HK-2 (cell line): Measurements from ENCODE around the gene DUOX2.
"Not testable (repeated sequence)": the region's sequence is repeated elsewhere in the genome, so short reads cannot be mapped to it uniquely, and the experiment has no call there.

ENCODE experiments used
- DNase-seq: peaks from one replicate; pipeline ENCODE4 v3.0.0-alpha.2; 2018; ENCODE audit not compliant: unreplicated experiment

The DUOX2 gene

GRCh38 chr15:45138814-45139765 is 25.1 kb upstream of the DUOX2 start:
- DNase-seq: no peak

- no peak for DNase-seq
Measured at GRCh38 chr15:45137703-45138102, 23.7 kb upstream of the DUOX2 start.

- no peak for DNase-seq
Measured at GRCh38 chr15:45136378-45136764, 22.4 kb upstream of the DUOX2 start.

GRCh38 chr15:45135705-45136377 is 21.9 kb upstream of the DUOX2 start:
- not testable (repeated sequence) for DNase-seq

- DNase-seq: no peak
Measured at GRCh38 chr15:45134682-45135604, 21.0 kb upstream of the DUOX2 start.

- no peak for DNase-seq
Measured at GRCh38 chr15:45134046-45134445, 20.1 kb upstream of the DUOX2 start.

- no peak for DNase-seq
Measured at GRCh38 chr15:45133561-45133920, 19.6 kb upstream of the DUOX2 start.

GRCh38 chr15:45132844-45133560 is 19.0 kb upstream of the DUOX2 start:
- DNase-seq: no peak

GRCh38 chr15:45131510-45131909 is 17.5 kb upstream of the DUOX2 start:
- no peak for DNase-seq

GRCh38 chr15:45130291-45131000 is 16.5 kb upstream of the DUOX2 start:
- no peak for DNase-seq

- DNase-seq: no peak
Measured at GRCh38 chr15:45129651-45130129, 15.7 kb upstream of the DUOX2 start, which contains the start of the genes DUOX1 and DUOXA1. TSS of gene DUOX1 (plus strand) at chr15:45129994. CDS start at chr15:45131967, 1,973 bp downstream. TSS of gene DUOXA1 (minus strand) at chr15:45129879. CDS start at chr15:45123014, 6,865 bp downstream.

GRCh38 chr15:45128971-45129639 is 15.1 kb upstream of the DUOX2 start:
- no peak for DNase-seq

GRCh38 chr15:45126535-45127158 is 12.7 kb upstream of the DUOX2 start:
- DNase-seq: no peak

- no peak for DNase-seq
Measured at GRCh38 chr15:45123397-45123796, 9.4 kb upstream of the DUOX2 start.

GRCh38 chr15:45122719-45123118 is 8.7 kb upstream of the DUOX2 start:
- no peak for DNase-seq

GRCh38 chr15:45121706-45122417 is 7.9 kb upstream of the DUOX2 start:
- DNase-seq: peak; percentile 59

- DNase-seq: no peak
Measured at GRCh38 chr15:45121020-45121419, 7.0 kb upstream of the DUOX2 start.

- no peak for DNase-seq
Measured at GRCh38 chr15:45120081-45120972, 6.4 kb upstream of the DUOX2 start.
